GM18870 (cell line): ENCODE measurements around the gene ALG12.
A peak's percentile ranks its signal among the peaks of the same experiment; 100 is the strongest.

Experiments used
- ATAC-seq: cut with Tn5 transposase; IDR thresholded peaks from one replicate; pipeline ENCODE4 v1.9.1; 2021; ENCODE audit warnings: moderate library complexity; ENCODE audit not compliant: unreplicated experiment

ALG12 gene

GRCh38 chr22:49917974-49918910 is at the start of gene ALG12, which contains the start of gene CRELD2:
ALG12 (minus strand) TSS chr22:49918438; CDS start chr22:49913765, 4,673 bp downstream.
CRELD2 (plus strand) TSS chr22:49918634; CDS start chr22:49918770, 136 bp downstream.
- peak; percentile 70 for ATAC-seq

GRCh38 chr22:49967706-49968208 is 49.5 kb upstream of the ALG12 start:
- ATAC-seq = no peak

GRCh38 chr22:49966774-49967705 is 48.8 kb upstream of the ALG12 start:
- ATAC-seq = no peak

GRCh38 chr22:49966041-49966773 is 48.0 kb upstream of the ALG12 start:
- ATAC-seq = no peak

- ATAC-seq = no peak
These were observed 47.1 kb upstream of the ALG12 start for GRCh38 chr22:49965091-49966040.

- no peak for ATAC-seq
These were observed 46.2 kb upstream of the ALG12 start for GRCh38 chr22:49964136-49965090.

GRCh38 chr22:49963647-49964026 is 45.4 kb upstream of the ALG12 start:
- no peak for ATAC-seq

GRCh38 chr22:49962751-49963646 is 44.8 kb upstream of the ALG12 start:
- ATAC-seq = no peak

- no peak for ATAC-seq
These were observed 43.9 kb upstream of the ALG12 start for GRCh38 chr22:49962012-49962750.

- no peak for ATAC-seq
These were observed 43.4 kb upstream of the ALG12 start for GRCh38 chr22:49961601-49962011.

GRCh38 chr22:49961005-49961600 is 42.9 kb upstream of the ALG12 start:
- ATAC-seq = no peak

- ATAC-seq = peak; percentile 60
These were observed 42.1 kb upstream of the ALG12 start, which contains the start of gene PIM3 for GRCh38 chr22:49960159-49961004. PIM3 (plus strand) TSS chr22:49960772; CDS start chr22:49960948, 176 bp downstream.

GRCh38 chr22:49959782-49960158 is 41.5 kb upstream of the ALG12 start:
- ATAC-seq = peak; percentile 1

- ATAC-seq = no peak
These were observed 40.9 kb upstream of the ALG12 start for GRCh38 chr22:49958931-49959781.
